K562 (cell line): Measurements from ENCODE around the gene RYR3. TPM values are rescaled to one million over a fixed set of nuclear protein-coding genes. Genes with fewer than 3 reads are reported as not detected.

ENCODE experiments used
- ATAC-seq: fragments of 200-7000 bp; cut with Tn5 transposase; 3 replicates; pipeline ENCODE4 v1.9.1; 2020; ENCODE audit warnings: moderate library complexity
- BruUV-seq: library from RNA; stranded (reverse); fragments of 400-500 nt; replicated peaks from 2 replicates; lab custom pipeline; 2021; lab: Mats Ljungman, UMichigan
- CTCF ChIA-PET: fragments of 300-600 bp; formaldehyde crosslinking; extraction: SDS; loops from one replicate; lab custom pipeline; 2021; ENCODE audit warnings: low intra/inter-chr PET ratio; lab: Yijun Ruan, JAX
- POLR2A ChIA-PET: fragments of 300-600, 350-650 bp; sonication (Branson Sonifier 250); formaldehyde crosslinking; extraction: SDS; loops from one replicate; lab custom pipeline; 2021; ENCODE audit warnings: antibody characterized with exemption, inconsistent platforms; lab: Yijun Ruan, JAX
- DNase-seq, 4 experiments: peaks; one replicate each; pipeline versions ENCODE4 v3.0.0 to v3.0.0-alpha.2; 2011 to 2018; ENCODE audit warnings: low spot score in 3 of 4, mixed read lengths in 3 of 4; ENCODE audit errors: extremely low read depth in 1 of 4
- FAIRE-seq: peaks from 2 replicates; lab custom pipeline; 2011; peaks lifted over from hg19 to GRCh38; lab: Jason Lieb, UNC
- H2AFZ ChIP-seq: 2 replicates; pipeline ENCODE4 v1.6.0; 2011; ENCODE audit warnings: low read depth, low read length, control low read depth, inconsistent platforms
- H3K27ac ChIP-seq: fragments of 200-600 bp; 3 replicates; pipeline ENCODE4 v1.8.0; 2011; ENCODE audit warnings: low read depth, mild to moderate bottlenecking, control low read depth, inconsistent platforms, low read length, moderate library complexity, mixed read lengths; ENCODE audit errors: extremely low read depth
- H3K27me3 ChIP-seq, 2 experiments: fragments of 300-600 bp in 1 of 2; 2 replicates in 1 of 2; 3 replicates in 1 of 2; pipeline versions ENCODE4 v1.6.0 to v1.8.0; 2011; ENCODE audit warnings: inconsistent platforms in 2 of 2, low read length in 2 of 2, mild to moderate bottlenecking in 1 of 2, mixed read lengths in 1 of 2, moderate library complexity in 1 of 2; ENCODE audit not compliant: control insufficient read depth in 2 of 2, insufficient read depth in 2 of 2
- H3K36me3 ChIP-seq: fragments of 300-600 bp; 3 replicates; pipeline ENCODE4 v1.8.0; 2011; ENCODE audit warnings: mild to moderate bottlenecking, low read length, inconsistent platforms; ENCODE audit not compliant: control insufficient read depth, insufficient read depth
- H3K4me1 ChIP-seq, 2 experiments: fragments of 200-600 bp in 1 of 2; replicated peaks in 1 of 2; 2 replicates in 1 of 2; 3 replicates in 1 of 2; pipeline versions ENCODE4 v1.5.1 to v1.8.0; 2011; ENCODE audit warnings: inconsistent platforms in 2 of 2, low read length in 2 of 2, mild to moderate bottlenecking in 1 of 2, mixed read lengths in 1 of 2, moderate library complexity in 1 of 2; ENCODE audit not compliant: control insufficient read depth in 2 of 2, insufficient read depth in 2 of 2
- H3K4me2 ChIP-seq: 2 replicates; pipeline ENCODE4 v1.6.1; 2011; ENCODE audit warnings: low read length, control low read depth, inconsistent platforms, mixed read lengths; ENCODE audit not compliant: insufficient read depth
- H3K4me3 ChIP-seq: fragments of 200-600 bp; sonication (generic), shearing (Covaris generic); 2 replicates; pipeline ENCODE4 v1.5.1; 2016; ENCODE audit warnings: control low read depth, inconsistent platforms
- H3K79me2 ChIP-seq: fragments of 200-600 bp; 3 replicates; pipeline ENCODE4 v1.8.0; 2011; ENCODE audit warnings: low read length, inconsistent platforms; ENCODE audit not compliant: control insufficient read depth, insufficient read depth
- H3K9ac ChIP-seq, 2 experiments: 2 replicates each; pipeline versions ENCODE4 v1.6.0 to v1.6.1; 2011; ENCODE audit warnings: low read depth in 2 of 2, low read length in 2 of 2, control low read depth in 1 of 2, inconsistent platforms in 1 of 2, mild to moderate bottlenecking in 1 of 2, mixed read lengths in 1 of 2; ENCODE audit not compliant: insufficient read depth in 1 of 2
- H3K9me1 ChIP-seq: one replicate; pipeline ENCODE4 v1.6.0; 2011; ENCODE audit warnings: inconsistent platforms, mild to moderate bottlenecking, low read length, moderate library complexity; ENCODE audit not compliant: control insufficient read depth, insufficient read depth
- H3K9me3 ChIP-seq: replicated peaks from 2 replicates; pipeline ENCODE4 v1.5.1; 2011; ENCODE audit warnings: low read depth, low read length, inconsistent platforms; ENCODE audit not compliant: control insufficient read depth, insufficient read depth
- H4K20me1 ChIP-seq: replicated peaks from 2 replicates; pipeline ENCODE4 v1.6.1; 2011; ENCODE audit warnings: low read length, inconsistent platforms, mixed read lengths; ENCODE audit not compliant: control insufficient read depth, insufficient read depth
- C11orf30 ChIP-seq: fragments of 450-650 bp; IDR thresholded peaks from 2 replicates; pipeline ENCODE4 v1.6.1; 2016; ENCODE audit warnings: low read depth, mild to moderate bottlenecking
- CHCHD3 ChIP-seq: fragments of 250-450 bp; sonication (Bioruptor Pico); IDR thresholded peaks from 2 replicates; pipeline ENCODE4 v2.1.2; 2022; ENCODE audit warnings: mild to moderate bottlenecking
- CHD4 ChIP-seq: fragments of 200-600 bp; sonication (generic); IDR thresholded peaks from 3 replicates; pipeline ENCODE4 v1.6.1; 2012; ENCODE audit warnings: low read depth, mild to moderate bottlenecking, mixed read lengths, low read length, inconsistent platforms; ENCODE audit not compliant: insufficient read depth, insufficient replicate concordance, poor library complexity, severe bottlenecking
- ZNF316 ChIP-seq: fragments of 450-650 bp; IDR thresholded peaks from 2 replicates; pipeline ENCODE4 v1.6.1; 2016
- ZNF324 ChIP-seq: fragments of 250-450 bp; sonication (Bioruptor Pico); IDR thresholded peaks from 2 replicates; pipeline ENCODE4 v1.4.0; 2020; ENCODE audit warnings: mild to moderate bottlenecking
- WGBS: fragments of 100-300 bp; shearing (Covaris generic); methylation state at CpG from one replicate; pipeline ENCODE4 v1.1.6; 2016; ENCODE audit warnings: low coverage, mixed read lengths; ENCODE audit not compliant: insufficient coverage; ENCODE audit errors: missing lambda C conversion rate; 5-methylcytosine and 5-hydroxymethylcytosine counted together
- in situ Hi-C: fragments of 300-500 bp; cut with MboI; formaldehyde crosslinking; loops from 4 replicates; pipeline ENCODE4 v1.15.0; 2018; ENCODE audit warnings: inconsistent platforms, mixed read lengths
- intact Hi-C: fragments of 100-400 bp; cut with micrococcal nuclease; formaldehyde crosslinking; loops from 2 replicates; pipeline ENCODE4 v1.14.2; 2022
- polyA plus RNA-seq, 8 experiments: library from polyadenylated mRNA; depleted of rRNA in 4 of 8; stranded (reverse) in 5 of 8; unstranded in 3 of 8; fragments of >200 nt; fragmentation: Nextera tagmentation in 2 of 8; fragmentation: Illumina TruSeq in 1 of 8; extraction: Ambion mirVana in 2 of 8; extraction: Trizol in 1 of 8; gene quantifications; 2 replicates each; pipeline versions ENCODE4 v1.2.1 to v1.2.3, GENCODE V29; 2011 to 2014; ENCODE audit warnings: inconsistent platforms in 1 of 8, missing spikeins in 1 of 8
- total RNA-seq, 7 experiments: library from RNA; depleted of rRNA in 6 of 7; stranded (reverse); fragments of >200 nt in 6 of 7; fragmentation: Illumina TruSeq in 2 of 7; extraction: Trizol in 2 of 7; gene quantifications; 2 replicates each; pipeline versions ENCODE4 v1.2.1 to v1.2.3, GENCODE V29; 2011 to 2021; ENCODE audit warnings: low replicate concordance in 1 of 7
- TF ChIP-seq, protein P1 (sequence below): fragments of 200-400 bp; formaldehyde crosslinking; IDR thresholded peaks from 2 replicates; pipeline ENCODE4 v1.6.1; 2017; ENCODE audit warnings: mild to moderate bottlenecking, low read depth, low read length, moderate library complexity
- TF ChIP-seq, protein P2 (sequence below): fragments of 450-650 bp; formaldehyde crosslinking; conservative IDR thresholded peaks from 2 replicates; pipeline ENCODE4 v1.4.0; 2022; ENCODE audit warnings: mild to moderate bottlenecking, missing genetic modification characterization
- TF ChIP-seq, protein P3 (sequence below): sonication (generic); formaldehyde crosslinking; IDR thresholded peaks from 2 replicates; pipeline ENCODE4 v1.8.0; 2022; ENCODE audit warnings: mild to moderate bottlenecking, missing genetic modification reagents, borderline replicate concordance
- TF ChIP-seq, protein P4 (sequence below): sonication (generic); formaldehyde crosslinking; IDR thresholded peaks from 2 replicates; pipeline ENCODE4 v1.8.0; 2022; ENCODE audit warnings: missing genetic modification reagents, mild to moderate bottlenecking, borderline replicate concordance

RYR3 gene
- total and polyA plus RNA-seq, 9 of the 15 experiments (the other 6 are each of a cell fraction or from before 2014, with no cell fraction given) = 0.04 TPM; not detected in 8

DNA sequence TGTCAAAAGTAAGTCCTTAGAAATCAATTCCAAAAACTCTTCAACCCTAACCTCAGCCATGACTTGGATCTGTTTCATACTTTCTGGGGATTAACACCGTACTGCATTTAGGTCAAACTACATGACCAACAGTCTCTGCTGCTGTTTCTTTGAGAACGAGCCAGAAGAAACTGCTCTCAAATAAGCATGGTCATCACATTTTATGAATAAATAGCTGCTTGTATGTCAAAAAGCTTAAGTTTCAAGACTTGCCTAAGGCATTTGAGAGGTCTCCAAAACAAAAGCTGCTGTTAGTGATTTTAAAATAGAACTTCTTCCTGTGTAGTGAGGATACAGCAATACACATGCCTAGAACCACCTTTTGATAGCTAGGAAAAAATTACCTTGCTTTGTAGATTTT, 491.2 kb downstream of the RYR3 start:
- no peaks in the 10 kb centered on the region for H3K79me2 ChIP-seq
- H3K9ac ChIP-seq = no peak overlapping the region
- DNase-seq = no peak
- no TSS peak for BruUV-seq
- H3K4me1 ChIP-seq = no peaks in the 10 kb centered on the region
- no peaks in the 10 kb centered on the region for H3K36me3 ChIP-seq
- no peaks in the 10 kb centered on the region for H3K9me1 ChIP-seq
- no peak for FAIRE-seq
- no peaks in the 10 kb centered on the region for H4K20me1 ChIP-seq
- no peak for ATAC-seq
- ChIA-PET POLR2A (interaction anchor here (0.5 kb wide), 1 partner anchor 238 kb away, joined by 3 read pairs; no protein-coding TSS in a partner anchor), CTCF (no interaction called here)
- TF ChIP-seq CHD4 = no peak
- TF ChIP-seq, protein P1, sequence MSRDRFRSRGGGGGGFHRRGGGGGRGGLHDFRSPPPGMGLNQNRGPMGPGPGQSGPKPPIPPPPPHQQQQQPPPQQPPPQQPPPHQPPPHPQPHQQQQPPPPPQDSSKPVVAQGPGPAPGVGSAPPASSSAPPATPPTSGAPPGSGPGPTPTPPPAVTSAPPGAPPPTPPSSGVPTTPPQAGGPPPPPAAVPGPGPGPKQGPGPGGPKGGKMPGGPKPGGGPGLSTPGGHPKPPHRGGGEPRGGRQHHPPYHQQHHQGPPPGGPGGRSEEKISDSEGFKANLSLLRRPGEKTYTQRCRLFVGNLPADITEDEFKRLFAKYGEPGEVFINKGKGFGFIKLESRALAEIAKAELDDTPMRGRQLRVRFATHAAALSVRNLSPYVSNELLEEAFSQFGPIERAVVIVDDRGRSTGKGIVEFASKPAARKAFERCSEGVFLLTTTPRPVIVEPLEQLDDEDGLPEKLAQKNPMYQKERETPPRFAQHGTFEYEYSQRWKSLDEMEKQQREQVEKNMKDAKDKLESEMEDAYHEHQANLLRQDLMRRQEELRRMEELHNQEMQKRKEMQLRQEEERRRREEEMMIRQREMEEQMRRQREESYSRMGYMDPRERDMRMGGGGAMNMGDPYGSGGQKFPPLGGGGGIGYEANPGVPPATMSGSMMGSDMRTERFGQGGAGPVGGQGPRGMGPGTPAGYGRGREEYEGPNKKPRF = no peak
- TF ChIP-seq ZNF316 = peak; percentile 27; the same call in 1 of the 2 replicates
- TF ChIP-seq CHCHD3 (CRISPR knock-in tag) = no peak
- TF ChIP-seq C11orf30 = peak; percentile 4; the same call in 1 of the 2 replicates
- TF ChIP-seq, protein P2, sequence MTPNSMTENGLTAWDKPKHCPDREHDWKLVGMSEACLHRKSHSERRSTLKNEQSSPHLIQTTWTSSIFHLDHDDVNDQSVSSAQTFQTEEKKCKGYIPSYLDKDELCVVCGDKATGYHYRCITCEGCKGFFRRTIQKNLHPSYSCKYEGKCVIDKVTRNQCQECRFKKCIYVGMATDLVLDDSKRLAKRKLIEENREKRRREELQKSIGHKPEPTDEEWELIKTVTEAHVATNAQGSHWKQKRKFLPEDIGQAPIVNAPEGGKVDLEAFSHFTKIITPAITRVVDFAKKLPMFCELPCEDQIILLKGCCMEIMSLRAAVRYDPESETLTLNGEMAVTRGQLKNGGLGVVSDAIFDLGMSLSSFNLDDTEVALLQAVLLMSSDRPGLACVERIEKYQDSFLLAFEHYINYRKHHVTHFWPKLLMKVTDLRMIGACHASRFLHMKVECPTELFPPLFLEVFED (CRISPR knock-in tag) = no peak
- TF ChIP-seq, protein P3, sequence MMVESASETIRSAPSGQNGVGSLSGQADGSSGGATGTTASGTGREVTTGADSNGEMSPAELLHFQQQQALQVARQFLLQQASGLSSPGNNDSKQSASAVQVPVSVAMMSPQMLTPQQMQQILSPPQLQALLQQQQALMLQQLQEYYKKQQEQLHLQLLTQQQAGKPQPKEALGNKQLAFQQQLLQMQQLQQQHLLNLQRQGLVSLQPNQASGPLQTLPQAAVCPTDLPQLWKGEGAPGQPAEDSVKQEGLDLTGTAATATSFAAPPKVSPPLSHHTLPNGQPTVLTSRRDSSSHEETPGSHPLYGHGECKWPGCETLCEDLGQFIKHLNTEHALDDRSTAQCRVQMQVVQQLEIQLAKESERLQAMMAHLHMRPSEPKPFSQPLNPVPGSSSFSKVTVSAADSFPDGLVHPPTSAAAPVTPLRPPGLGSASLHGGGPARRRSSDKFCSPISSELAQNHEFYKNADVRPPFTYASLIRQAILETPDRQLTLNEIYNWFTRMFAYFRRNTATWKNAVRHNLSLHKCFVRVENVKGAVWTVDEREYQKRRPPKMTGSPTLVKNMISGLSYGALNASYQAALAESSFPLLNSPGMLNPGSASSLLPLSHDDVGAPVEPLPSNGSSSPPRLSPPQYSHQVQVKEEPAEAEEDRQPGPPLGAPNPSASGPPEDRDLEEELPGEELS (CRISPR knock-in tag) = no peak
- TF ChIP-seq, protein P4, sequence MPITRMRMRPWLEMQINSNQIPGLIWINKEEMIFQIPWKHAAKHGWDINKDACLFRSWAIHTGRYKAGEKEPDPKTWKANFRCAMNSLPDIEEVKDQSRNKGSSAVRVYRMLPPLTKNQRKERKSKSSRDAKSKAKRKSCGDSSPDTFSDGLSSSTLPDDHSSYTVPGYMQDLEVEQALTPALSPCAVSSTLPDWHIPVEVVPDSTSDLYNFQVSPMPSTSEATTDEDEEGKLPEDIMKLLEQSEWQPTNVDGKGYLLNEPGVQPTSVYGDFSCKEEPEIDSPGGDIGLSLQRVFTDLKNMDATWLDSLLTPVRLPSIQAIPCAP (CRISPR knock-in tag) = no peak
- TF ChIP-seq ZNF324 = no peak
- no peak overlapping the region for H3K4me2 ChIP-seq
- H3K4me3 ChIP-seq = no peak overlapping the region
- no peak overlapping the region for H3K27ac ChIP-seq
- no peak overlapping the region for H2AFZ ChIP-seq
- in situ Hi-C loops = no loop called here
- peaks cover 3 to 4% of the 10 kb centered on the region in 2 experiments; a peak in 3 of 5 replicates for H3K27me3 ChIP-seq
- H3K9me3 ChIP-seq = no peaks in the 10 kb centered on the region
- intact Hi-C loops = no loop called here
- 0% methylated on average over 2 of the region's 2 CpGs for WGBS
